Effector memory CD4-positive, alpha-beta T cell (primary cell): ENCODE data around the gene SATB1.

Experiments
- DNase-seq, 3 donors: peaks; one replicate each; pipeline ENCODE4 v3.0.0-alpha.2; 2020
- H3K27ac ChIP-seq: 2 replicates; pipeline ENCODE4 v1.7.0; 2013; ENCODE audit warnings: mild to moderate bottlenecking, low read length, moderate library complexity; ENCODE audit not compliant: insufficient read depth, poor library complexity, severe bottlenecking
- H3K27me3 ChIP-seq: replicated peaks from 2 replicates; pipeline ENCODE4 v1.7.0; 2013; ENCODE audit warnings: mild to moderate bottlenecking, low read length; ENCODE audit not compliant: insufficient read depth, control insufficient read depth, poor library complexity, severe bottlenecking
- H3K36me3 ChIP-seq: 2 replicates; pipeline ENCODE4 v1.7.0; 2013; ENCODE audit warnings: mild to moderate bottlenecking, low read length, moderate library complexity; ENCODE audit not compliant: control insufficient read depth, insufficient read depth
- H3K4me1 ChIP-seq: 2 replicates; pipeline ENCODE4 v1.7.0; 2013; ENCODE audit warnings: low read length, mild to moderate bottlenecking; ENCODE audit not compliant: control insufficient read depth, insufficient read depth, poor library complexity, severe bottlenecking
- H3K4me3 ChIP-seq: 2 replicates; pipeline ENCODE4 v1.7.0; 2013; ENCODE audit warnings: low read length, low read depth, mild to moderate bottlenecking; ENCODE audit not compliant: insufficient read depth, poor library complexity, severe bottlenecking
- H3K9me3 ChIP-seq: 2 replicates; pipeline ENCODE4 v1.7.0; 2013; ENCODE audit warnings: mild to moderate bottlenecking, low read length, moderate library complexity; ENCODE audit not compliant: control insufficient read depth

SATB1 gene

GRCh38 chr3:18369551-18370185, 55.5 kb downstream of the SATB1 start:
- Histone ChIP-seq H3K27ac (no peak overlapping the region), H3K27me3 (no peaks in the 10 kb centered on the region), H3K4me1 (peaks cover 15% of the 10 kb centered on the region), H3K36me3 (peaks cover 34% of the 10 kb centered on the region), H3K9me3 (no peaks in the 10 kb centered on the region), H3K4me3 (no peak overlapping the region)
- no peak for DNase-seq

- DNase-seq: no peak
- Histone ChIP-seq H3K9me3 (no peaks in the 10 kb centered on the region), H3K36me3 (peaks cover 50% of the 10 kb centered on the region), H3K27ac (no peak overlapping the region), H3K4me1 (no peaks in the 10 kb centered on the region), H3K4me3 (no peak overlapping the region), H3K27me3 (no peaks in the 10 kb centered on the region)
These were observed 58.9 kb downstream of the SATB1 start for GRCh38 chr3:18366258-18366657.

GRCh38 chr3:18363338-18363737, 61.8 kb downstream of the SATB1 start:
- H3K36me3 ChIP-seq: peaks cover 54% of the 10 kb centered on the region
- DNase-seq: no peak
- no peaks in the 10 kb centered on the region for H3K27me3 ChIP-seq
- H3K27ac ChIP-seq: no peak overlapping the region
- H3K4me3 ChIP-seq: no peak overlapping the region
- H3K4me1 ChIP-seq: no peaks in the 10 kb centered on the region
- no peaks in the 10 kb centered on the region for H3K9me3 ChIP-seq

- H3K4me1 ChIP-seq: no peaks in the 10 kb centered on the region
- H3K36me3 ChIP-seq: peaks cover 24% of the 10 kb centered on the region
- H3K27me3 ChIP-seq: no peaks in the 10 kb centered on the region
- no peak overlapping the region for H3K27ac ChIP-seq
- no peak for DNase-seq
- H3K4me3 ChIP-seq: no peak overlapping the region
- no peaks in the 10 kb centered on the region for H3K9me3 ChIP-seq
These were observed 67.4 kb downstream of the SATB1 start for GRCh38 chr3:18357747-18358146.

- no peaks in the 10 kb centered on the region for H3K4me1 ChIP-seq
- H3K27ac ChIP-seq: no peak overlapping the region
- DNase-seq: no peak
- no peaks in the 10 kb centered on the region for H3K9me3 ChIP-seq
- no peaks in the 10 kb centered on the region for H3K27me3 ChIP-seq
- peaks cover 30% of the 10 kb centered on the region for H3K36me3 ChIP-seq
- H3K4me3 ChIP-seq: no peak overlapping the region
These were observed 69.3 kb downstream of the SATB1 start for GRCh38 chr3:18355832-18356231.

- no peak overlapping the region for H3K27ac ChIP-seq
- no peak overlapping the region for H3K4me3 ChIP-seq
- H3K27me3 ChIP-seq: no peaks in the 10 kb centered on the region
- H3K4me1 ChIP-seq: no peaks in the 10 kb centered on the region
- no peak for DNase-seq
- H3K36me3 ChIP-seq: peaks cover 31% of the 10 kb centered on the region
- no peaks in the 10 kb centered on the region for H3K9me3 ChIP-seq
These were observed 70.4 kb downstream of the SATB1 start for GRCh38 chr3:18354701-18355100.

- H3K36me3 ChIP-seq: peaks cover 32% of the 10 kb centered on the region
These were observed 73.1 kb downstream of the SATB1 start for GRCh38 chr3:18351823-18352744.

GRCh38 chr3:18351069-18351628, 74.0 kb downstream of the SATB1 start:
- no peak for DNase-seq
- no peaks in the 10 kb centered on the region for H3K9me3 ChIP-seq
- peaks cover 32% of the 10 kb centered on the region for H3K36me3 ChIP-seq
- H3K4me1 ChIP-seq: no peaks in the 10 kb centered on the region
- no peak overlapping the region for H3K4me3 ChIP-seq
- no peak overlapping the region for H3K27ac ChIP-seq
- no peaks in the 10 kb centered on the region for H3K27me3 ChIP-seq

More at GRCh38 chr3:18351823-18352744, 73.1 kb downstream of the SATB1 start:
- Histone ChIP-seq H3K4me1 (no peaks in the 10 kb centered on the region), H3K4me3 (no peak overlapping the region), H3K9me3 (no peaks in the 10 kb centered on the region), H3K27me3 (no peaks in the 10 kb centered on the region), H3K27ac (no peak overlapping the region)
- DNase-seq: no peak

GRCh38 chr3:18349197-18349798, 75.8 kb downstream of the SATB1 start:
- no peaks in the 10 kb centered on the region for H3K27me3 ChIP-seq
- no peaks in the 10 kb centered on the region for H3K9me3 ChIP-seq
- peaks cover 32% of the 10 kb centered on the region for H3K36me3 ChIP-seq
- no peaks in the 10 kb centered on the region for H3K4me1 ChIP-seq
- no peak overlapping the region for H3K27ac ChIP-seq
- H3K4me3 ChIP-seq: no peak overlapping the region
- no peak for DNase-seq
